Breast epithelium (tissue), 4 donors: Measurements from ENCODE around the gene SCUBE2. TPM values are rescaled to one million over a fixed set of nuclear protein-coding genes. Genes with fewer than 3 reads are reported as not detected.
A peak's percentile ranks its signal among the peaks of the same experiment; 100 is the strongest.

ENCODE experiments used
- DNase-seq, 2 donors: peaks; one replicate each; pipeline ENCODE4 v3.0.0-alpha.2; 2019; ENCODE audit warnings: low spot score in 2 of 2
- H3K27ac ChIP-seq, 2 donors: fragments of 200-600 bp; sonication (generic) in 1 of 2; one replicate each; pipeline ENCODE4 v1.5.1; 2016 to 2019; ENCODE audit warnings: mild to moderate bottlenecking in 1 of 2
- H3K27me3 ChIP-seq, 2 donors: fragments of 200-600 bp; sonication (generic) in 1 of 2; one replicate each; pipeline versions ENCODE4 v1.5.1 to v1.6.0; 2017 to 2019; ENCODE audit warnings: control low read depth in 1 of 2, mild to moderate bottlenecking in 1 of 2
- H3K36me3 ChIP-seq: fragments of 200-600 bp; one replicate; pipeline ENCODE4 v1.5.1; 2019
- H3K4me1 ChIP-seq, 2 donors: fragments of 200-600 bp; sonication (generic); one replicate each; pipeline ENCODE4 v1.5.1; 2016 to 2019; ENCODE audit warnings: control low read depth in 1 of 2
- H3K4me3 ChIP-seq, 3 donors: fragments of 200-600 bp; sonication (generic); 1 replicate in 2 of 3; 2 replicates in 1 of 3; pipeline ENCODE4 v1.5.1; 2016 to 2019; ENCODE audit warnings: mild to moderate bottlenecking in 3 of 3, moderate library complexity in 2 of 3
- H3K9me3 ChIP-seq, 2 donors: fragments of 200-600 bp; sonication (generic) in 1 of 2; one replicate each; pipeline ENCODE4 v1.5.1; 2016 to 2019; ENCODE audit warnings: control low read depth in 1 of 2
- CTCF ChIP-seq, 3 donors: fragments of 450-650 bp; IDR thresholded peaks; one replicate each; pipeline ENCODE4 v1.5.1; 2016 to 2017; ENCODE audit warnings: antibody characterized with exemption in 3 of 3, mild to moderate bottlenecking in 3 of 3, moderate library complexity in 3 of 3
- POLR2A ChIP-seq: fragments of 450-650 bp; IDR thresholded peaks from one replicate; pipeline ENCODE4 v1.6.1; 2016; ENCODE audit warnings: antibody characterized with exemption, mild to moderate bottlenecking, moderate library complexity
- POLR2AphosphoS5 ChIP-seq, 3 donors: sonication (generic); formaldehyde crosslinking; IDR thresholded peaks; one replicate each; pipeline ENCODE4 v1.6.1; 2017; ENCODE audit warnings: antibody characterized with exemption in 3 of 3
- intact Hi-C: fragments of 100-400 bp; cut with DNase I; formaldehyde crosslinking; loops from one replicate; pipeline ENCODE4 v1.15.1; 2023; ENCODE audit warnings: low total_unique reads
- total RNA-seq, 3 donors: library from RNA; depleted of rRNA; stranded (reverse); fragments of >200 nt; gene quantifications; one replicate each; pipeline ENCODE4 v1.1.0, GENCODE V29; 2016

The SCUBE2 gene
- total RNA-seq, 3 donors from 2014 or later, result 35.7 to 139 (median 78.7) TPM

GRCh38 chr11:9001736-9002135, 89.7 kb downstream of the SCUBE2 start:
- Histone ChIP-seq H3K4me3 (no peak overlapping the region), H3K27ac (no peak overlapping the region), H3K4me1 (no peaks in the 10 kb centered on the region), H3K9me3 (no peaks in the 10 kb centered on the region), H3K36me3 (no peaks in the 10 kb centered on the region), H3K27me3 (peaks cover 0 to 13% of the 10 kb centered on the region in 2 donors)
- no peak for DNase-seq
- TF ChIP-seq POLR2A (no peak), POLR2AphosphoS5 (IDR thresholded peaks at IDR 0.05) (no peak), CTCF (IDR thresholded peaks at IDR 0.05) (no peak)
- intact Hi-C loops, result loop anchor here (10.0 kb wide), 1 partner anchor 1247 kb away; no protein-coding TSS in a partner anchor

- intact Hi-C loops, result no loop called here
- Histone ChIP-seq H3K4me3 (no peak overlapping the region), H3K4me1 (no peaks in the 10 kb centered on the region)
These were observed 93.4 kb downstream of the SCUBE2 start for GRCh38 chr11:8998017-8998416.

GRCh38 chr11:8997451-8997850, 93.9 kb downstream of the SCUBE2 start:
- no peak for DNase-seq
- TF ChIP-seq POLR2AphosphoS5 (IDR thresholded peaks at IDR 0.05), result no peak
- TF ChIP-seq CTCF (IDR thresholded peaks at IDR 0.05), result no peak
- TF ChIP-seq POLR2A, result no peak
- Histone ChIP-seq H3K36me3 (no peaks in the 10 kb centered on the region), H3K9me3 (no peaks in the 10 kb centered on the region), H3K4me1 (no peaks in the 10 kb centered on the region), H3K4me3 (no peak overlapping the region), H3K27ac (no peak overlapping the region), H3K27me3 (peaks cover 0 to 13% of the 10 kb centered on the region in 2 donors)
- intact Hi-C loops, result no loop called here

More at GRCh38 chr11:8998017-8998416, 93.4 kb downstream of the SCUBE2 start:
- peak overlapping the region in 1 of 2 donors; percentile 3 for H3K27ac ChIP-seq
- H3K36me3 ChIP-seq, result no peaks in the 10 kb centered on the region
- TF ChIP-seq CTCF (IDR thresholded peaks at IDR 0.05) (no peak), POLR2A (no peak), POLR2AphosphoS5 (IDR thresholded peaks at IDR 0.05) (no peak)
- peaks cover 0 to 13% of the 10 kb centered on the region in 2 donors for H3K27me3 ChIP-seq
- no peaks in the 10 kb centered on the region for H3K9me3 ChIP-seq
- no peak for DNase-seq

GRCh38 chr11:8989453-8989852, 101.9 kb downstream of the SCUBE2 start:
- Histone ChIP-seq H3K9me3 (no peaks in the 10 kb centered on the region), H3K4me3 (no peak overlapping the region), H3K27me3 (no peaks in the 10 kb centered on the region), H3K36me3 (no peaks in the 10 kb centered on the region), H3K27ac (no peak overlapping the region), H3K4me1 (no peaks in the 10 kb centered on the region)
- intact Hi-C loops, result no loop called here
- TF ChIP-seq POLR2AphosphoS5 (IDR thresholded peaks at IDR 0.05) (no peak), CTCF (IDR thresholded peaks at IDR 0.05) (no peak), POLR2A (no peak)
- DNase-seq, result no peak

GRCh38 chr11:8988329-8989234, 102.8 kb downstream of the SCUBE2 start:
- TF ChIP-seq CTCF (IDR thresholded peaks at IDR 0.05) (no peak), POLR2A (no peak), POLR2AphosphoS5 (IDR thresholded peaks at IDR 0.05) (no peak)
- H3K9me3 ChIP-seq, result no peaks in the 10 kb centered on the region
- H3K36me3 ChIP-seq, result no peaks in the 10 kb centered on the region
- H3K4me3 ChIP-seq, result no peak overlapping the region
- no peaks in the 10 kb centered on the region for H3K27me3 ChIP-seq
- H3K27ac ChIP-seq, result no peak overlapping the region
- H3K4me1 ChIP-seq, result no peaks in the 10 kb centered on the region
- intact Hi-C loops, result no loop called here
- DNase-seq, result no peak
